ENCODE data around the gene STH.

The STH gene

DNA sequence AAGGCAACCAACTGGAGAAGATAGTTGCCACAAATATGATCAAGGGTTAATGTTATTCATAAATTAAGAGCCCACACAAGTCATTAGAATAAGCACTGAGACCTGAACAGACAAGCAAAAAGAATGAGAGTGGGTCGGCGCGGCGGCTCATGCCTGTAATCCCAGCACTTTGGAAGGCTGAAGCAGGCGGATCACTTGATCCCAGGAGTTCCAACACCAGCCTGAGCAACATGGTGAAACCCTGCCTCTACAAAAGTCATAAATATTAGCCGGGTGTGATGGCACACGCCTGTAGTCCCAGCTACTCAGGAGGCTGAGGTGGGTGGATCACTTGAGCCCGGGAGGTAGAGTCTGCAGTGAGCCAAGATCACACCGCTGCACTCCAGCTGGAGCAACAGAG lies 40.7 kb upstream of the STH start:
- no peak overlapping the region for H3K9ac ChIP-seq (ENCODE audit: low read depth, low read length)
- no peak overlapping the region for H3K4me3 ChIP-seq (ENCODE audit: low read depth, low read length)
- no peaks in the 10 kb centered on the region for H3K9me3 ChIP-seq (ENCODE audit: control insufficient read depth, insufficient read depth, low read length)
- H3K27ac ChIP-seq (ENCODE audit: low read depth, low read length), result no peak overlapping the region
- H3K36me3 ChIP-seq (ENCODE audit: control insufficient read depth, insufficient read depth, low read length), result no peaks in the 10 kb centered on the region
- H3K4me1 ChIP-seq (ENCODE audit: control insufficient read depth, insufficient read depth, low read length), result no peaks in the 10 kb centered on the region
- no peaks in the 10 kb centered on the region for H3K27me3 ChIP-seq (ENCODE audit: control insufficient read depth, insufficient read depth, low read length)

DNA sequence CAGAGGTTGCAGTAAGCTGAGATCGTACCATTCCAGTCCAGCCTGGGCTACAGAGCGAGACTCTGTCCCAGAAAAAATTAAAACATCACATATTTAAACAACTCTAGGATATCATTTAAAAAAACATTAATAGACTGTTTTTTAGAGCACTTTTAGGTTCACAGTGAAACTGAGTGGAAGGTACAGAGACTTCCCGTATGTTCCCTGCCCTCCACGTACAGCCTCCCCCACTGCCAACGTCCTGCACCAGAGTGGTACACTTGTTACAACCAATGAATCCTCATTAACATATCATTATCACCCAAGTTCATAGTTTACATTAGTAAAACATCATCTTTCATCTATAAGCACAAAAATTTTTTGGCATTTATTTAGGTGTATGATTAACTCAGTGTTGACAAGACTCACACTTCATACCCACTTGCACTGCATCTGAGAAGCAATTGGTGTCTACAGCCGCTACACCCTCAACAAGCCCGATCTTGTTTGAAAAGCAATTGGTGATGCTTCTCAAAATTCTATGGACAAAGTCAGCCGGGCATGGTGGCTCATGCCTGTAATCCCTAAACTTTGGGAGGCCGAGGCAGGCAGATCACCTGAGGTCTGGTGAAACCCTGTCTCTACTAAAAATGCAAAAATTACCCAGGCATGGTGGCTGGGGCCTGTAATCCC lies 39.9 kb upstream of the STH start:
- H3K27me3 ChIP-seq (ENCODE audit: control insufficient read depth, insufficient read depth, low read length), result no peaks in the 10 kb centered on the region
- no peaks in the 10 kb centered on the region for H3K4me1 ChIP-seq (ENCODE audit: control insufficient read depth, insufficient read depth, low read length)
- H3K9ac ChIP-seq (ENCODE audit: low read depth, low read length), result no peak overlapping the region
- no peak overlapping the region for H3K27ac ChIP-seq (ENCODE audit: low read depth, low read length)
- no peaks in the 10 kb centered on the region for H3K36me3 ChIP-seq (ENCODE audit: control insufficient read depth, insufficient read depth, low read length)
- no peak overlapping the region for H3K4me3 ChIP-seq (ENCODE audit: low read depth, low read length)
- no peaks in the 10 kb centered on the region for H3K9me3 ChIP-seq (ENCODE audit: control insufficient read depth, insufficient read depth, low read length)

- Histone ChIP-seq H3K9me3 (ENCODE audit: control insufficient read depth, insufficient read depth, low read length) (no peaks in the 10 kb centered on the region), H3K36me3 (ENCODE audit: control insufficient read depth, insufficient read depth, low read length) (no peaks in the 10 kb centered on the region), H3K4me1 (ENCODE audit: control insufficient read depth, insufficient read depth, low read length) (no peaks in the 10 kb centered on the region), H3K9ac (ENCODE audit: low read depth, low read length) (no peak overlapping the region), H3K27ac (ENCODE audit: low read depth, low read length) (no peak overlapping the region), H3K4me3 (ENCODE audit: low read depth, low read length) (no peak overlapping the region), H3K27me3 (ENCODE audit: control insufficient read depth, insufficient read depth, low read length) (no peaks in the 10 kb centered on the region)
Observed at GRCh38 chr17:45960311-45960710, 38.7 kb upstream of the STH start.

DNA sequence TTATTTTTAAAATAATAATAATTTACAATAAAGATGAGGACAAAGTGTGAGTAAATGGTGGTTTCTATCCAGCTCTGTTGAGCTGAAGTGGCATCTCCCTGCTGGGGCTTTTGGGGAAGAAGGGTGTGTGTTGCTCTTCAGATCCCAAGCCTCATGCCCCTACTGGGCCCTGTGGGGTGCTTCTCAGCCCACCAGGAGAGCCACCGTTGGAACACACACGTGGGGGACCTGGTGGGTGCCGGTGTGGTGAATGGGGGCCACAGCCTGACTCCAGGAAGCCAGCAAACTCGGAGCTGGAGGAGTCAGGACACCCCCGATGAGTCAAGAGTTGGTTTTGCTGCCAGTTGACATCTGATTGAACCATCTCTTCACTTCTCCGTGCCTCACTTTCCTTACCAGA lies 37.8 kb upstream of the STH start:
- H3K36me3 ChIP-seq (ENCODE audit: control insufficient read depth, insufficient read depth, low read length), result no peaks in the 10 kb centered on the region
- no peak overlapping the region for H3K9ac ChIP-seq (ENCODE audit: low read depth, low read length)
- no peak overlapping the region for H3K4me3 ChIP-seq (ENCODE audit: low read depth, low read length)
- no peak overlapping the region for H3K27ac ChIP-seq (ENCODE audit: low read depth, low read length)
- H3K9me3 ChIP-seq (ENCODE audit: control insufficient read depth, insufficient read depth, low read length), result no peaks in the 10 kb centered on the region
- no peaks in the 10 kb centered on the region for H3K4me1 ChIP-seq (ENCODE audit: control insufficient read depth, insufficient read depth, low read length)
- no peaks in the 10 kb centered on the region; the same call in 1 of the 2 replicates for H3K27me3 ChIP-seq (ENCODE audit: control insufficient read depth, insufficient read depth, low read length)

DNA sequence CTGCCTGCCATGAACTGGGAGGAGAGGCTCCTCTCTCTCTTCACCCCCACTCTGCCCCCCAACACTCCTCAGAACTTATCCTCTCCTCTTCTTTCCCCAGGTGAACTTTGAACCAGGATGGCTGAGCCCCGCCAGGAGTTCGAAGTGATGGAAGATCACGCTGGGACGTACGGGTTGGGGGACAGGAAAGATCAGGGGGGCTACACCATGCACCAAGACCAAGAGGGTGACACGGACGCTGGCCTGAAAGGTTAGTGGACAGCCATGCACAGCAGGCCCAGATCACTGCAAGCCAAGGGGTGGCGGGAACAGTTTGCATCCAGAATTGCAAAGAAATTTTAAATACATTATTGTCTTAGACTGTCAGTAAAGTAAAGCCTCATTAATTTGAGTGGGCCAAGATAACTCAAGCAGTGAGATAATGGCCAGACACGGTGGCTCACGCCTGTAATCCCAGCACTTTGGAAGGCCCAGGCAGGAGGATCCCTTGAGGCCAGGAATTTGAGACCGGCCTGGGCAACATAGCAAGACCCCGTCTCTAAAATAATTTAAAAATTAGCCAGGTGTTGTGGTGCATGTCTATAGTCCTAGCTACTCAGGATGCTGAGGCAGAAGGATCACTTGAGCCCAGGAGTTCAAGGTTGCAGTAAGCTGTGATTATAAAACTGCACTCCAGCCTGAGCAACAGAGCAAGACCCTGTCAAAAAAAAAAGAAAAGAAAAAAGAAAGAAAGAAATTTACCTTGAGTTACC lies 36.7 kb upstream of the STH start:
- no peak overlapping the region for H3K9ac ChIP-seq (ENCODE audit: low read depth, low read length)
- H3K4me1 ChIP-seq (ENCODE audit: control insufficient read depth, insufficient read depth, low read length), result no peaks in the 10 kb centered on the region
- no peaks in the 10 kb centered on the region for H3K36me3 ChIP-seq (ENCODE audit: control insufficient read depth, insufficient read depth, low read length)
- no peaks in the 10 kb centered on the region for H3K9me3 ChIP-seq (ENCODE audit: control insufficient read depth, insufficient read depth, low read length)
- no peak overlapping the region for H3K4me3 ChIP-seq (ENCODE audit: low read depth, low read length)
- H3K27me3 ChIP-seq (ENCODE audit: control insufficient read depth, insufficient read depth, low read length), result no peaks in the 10 kb centered on the region; the same call in 1 of the 2 replicates
- H3K27ac ChIP-seq (ENCODE audit: low read depth, low read length), result no peak overlapping the region

- Histone ChIP-seq H3K27me3 (ENCODE audit: control insufficient read depth, insufficient read depth, low read length) (no peaks in the 10 kb centered on the region; the same call in 1 of the 2 replicates), H3K27ac (ENCODE audit: low read depth, low read length) (no peak overlapping the region), H3K9ac (ENCODE audit: low read depth, low read length) (no peak overlapping the region), H3K4me3 (ENCODE audit: low read depth, low read length) (no peak overlapping the region), H3K9me3 (ENCODE audit: control insufficient read depth, insufficient read depth, low read length) (no peaks in the 10 kb centered on the region), H3K36me3 (ENCODE audit: control insufficient read depth, insufficient read depth, low read length) (no peaks in the 10 kb centered on the region), H3K4me1 (ENCODE audit: control insufficient read depth, insufficient read depth, low read length) (no peaks in the 10 kb centered on the region)
Observed at GRCh38 chr17:45963283-45963682, 35.8 kb upstream of the STH start.

DNA sequence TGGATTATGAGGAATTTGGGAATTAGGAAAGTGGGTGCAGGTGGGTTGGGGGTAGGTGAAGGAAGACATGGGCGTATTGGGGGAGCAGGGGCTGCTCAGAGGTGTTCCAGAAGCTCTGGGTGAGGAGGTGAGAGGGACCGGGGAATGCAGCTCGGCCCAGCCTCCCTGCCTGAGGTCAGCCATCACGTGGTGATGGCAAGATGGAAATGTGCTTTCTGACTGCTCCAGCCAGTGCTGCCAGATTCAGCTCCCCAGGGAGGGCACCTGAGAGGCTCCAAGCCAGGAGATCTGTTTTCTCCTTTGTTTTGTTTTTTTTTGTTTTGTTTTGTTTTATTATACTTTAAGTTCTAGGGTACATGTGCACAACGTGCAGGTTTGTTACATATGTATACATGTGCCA lies 35.2 kb upstream of the STH start:
- H3K9me3 ChIP-seq (ENCODE audit: control insufficient read depth, insufficient read depth, low read length), result no peaks in the 10 kb centered on the region
- no peaks in the 10 kb centered on the region for H3K4me1 ChIP-seq (ENCODE audit: control insufficient read depth, insufficient read depth, low read length)
- no peak overlapping the region for H3K9ac ChIP-seq (ENCODE audit: low read depth, low read length)
- H3K36me3 ChIP-seq (ENCODE audit: control insufficient read depth, insufficient read depth, low read length), result no peaks in the 10 kb centered on the region
- no peak overlapping the region for H3K27ac ChIP-seq (ENCODE audit: low read depth, low read length)
- H3K4me3 ChIP-seq (ENCODE audit: low read depth, low read length), result no peak overlapping the region
- H3K27me3 ChIP-seq (ENCODE audit: control insufficient read depth, insufficient read depth, low read length), result no peaks in the 10 kb centered on the region; the same call in 1 of the 2 replicates

DNA sequence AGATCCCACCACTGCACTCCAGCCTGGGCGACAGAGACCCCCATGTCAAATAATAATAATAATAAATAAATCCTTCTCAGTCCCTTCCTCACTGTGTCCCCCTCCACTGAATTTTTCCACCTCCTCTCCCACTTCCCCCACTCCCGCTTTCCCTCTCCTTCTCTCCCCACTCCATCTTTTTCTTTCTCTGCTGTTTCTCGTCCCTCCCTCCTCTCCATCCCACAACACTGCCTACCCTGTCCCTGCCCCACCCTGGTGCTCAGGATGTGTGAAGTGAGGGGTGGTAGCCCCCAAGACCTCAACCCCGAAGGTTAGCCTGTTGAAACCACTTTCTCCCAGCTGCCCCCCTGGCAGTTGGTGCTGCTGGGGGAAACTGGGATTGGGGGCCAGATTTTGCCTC lies 34.4 kb upstream of the STH start:
- no peaks in the 10 kb centered on the region for H3K36me3 ChIP-seq (ENCODE audit: control insufficient read depth, insufficient read depth, low read length)
- no peak overlapping the region for H3K9ac ChIP-seq (ENCODE audit: low read depth, low read length)
- H3K27me3 ChIP-seq (ENCODE audit: control insufficient read depth, insufficient read depth, low read length), result no peaks in the 10 kb centered on the region; the same call in 1 of the 2 replicates
- no peaks in the 10 kb centered on the region for H3K9me3 ChIP-seq (ENCODE audit: control insufficient read depth, insufficient read depth, low read length)
- no peak overlapping the region for H3K4me3 ChIP-seq (ENCODE audit: low read depth, low read length)
- no peak overlapping the region for H3K27ac ChIP-seq (ENCODE audit: low read depth, low read length)
- no peaks in the 10 kb centered on the region for H3K4me1 ChIP-seq (ENCODE audit: control insufficient read depth, insufficient read depth, low read length)

- Histone ChIP-seq H3K27ac (ENCODE audit: low read depth, low read length) (no peak overlapping the region), H3K9ac (ENCODE audit: low read depth, low read length) (no peak overlapping the region)
Observed at GRCh38 chr17:45965812-45966211, 33.2 kb upstream of the STH start.

DNA sequence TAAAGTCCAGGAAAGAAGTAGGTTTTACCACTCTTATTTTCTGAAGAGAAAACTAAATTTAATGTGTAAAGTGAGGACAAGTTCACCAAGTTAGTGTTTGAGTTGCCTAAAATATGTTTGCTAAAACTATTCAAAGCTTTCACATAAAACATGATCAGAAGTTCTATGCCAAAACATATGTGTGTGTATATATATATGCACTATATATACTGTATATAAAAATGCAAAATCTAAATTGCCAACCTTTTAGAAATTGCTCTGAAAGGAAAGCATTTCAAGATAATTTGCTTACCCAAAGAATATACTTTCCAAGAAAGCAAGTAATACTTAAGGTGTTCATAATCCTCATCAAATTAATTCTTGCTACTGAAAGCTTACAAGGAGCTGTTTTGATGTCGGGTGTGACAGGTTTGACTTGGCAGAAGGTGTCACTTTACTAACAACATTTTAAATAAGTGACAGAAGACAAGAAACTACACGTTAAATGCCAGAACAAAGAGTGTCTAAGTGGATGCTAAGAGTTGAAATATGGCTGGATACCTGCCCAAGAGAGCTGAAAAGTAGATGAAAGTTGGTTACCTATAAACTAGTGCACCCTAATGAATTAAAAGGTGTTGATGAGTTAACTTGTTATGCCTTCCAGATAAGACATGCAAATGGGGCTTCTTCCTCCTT lies 32.3 kb upstream of the STH start:
- Histone ChIP-seq H3K4me3 (ENCODE audit: low read depth, low read length) (no peak overlapping the region), H3K27ac (ENCODE audit: low read depth, low read length) (no peak overlapping the region), H3K9ac (ENCODE audit: low read depth, low read length) (no peak overlapping the region), H3K4me1 (ENCODE audit: control insufficient read depth, insufficient read depth, low read length) (no peaks in the 10 kb centered on the region), H3K9me3 (ENCODE audit: control insufficient read depth, insufficient read depth, low read length) (no peaks in the 10 kb centered on the region), H3K27me3 (ENCODE audit: control insufficient read depth, insufficient read depth, low read length) (no peaks in the 10 kb centered on the region; the same call in 1 of the 2 replicates), H3K36me3 (ENCODE audit: control insufficient read depth, insufficient read depth, low read length) (no peaks in the 10 kb centered on the region)

More at GRCh38 chr17:45965812-45966211, 33.2 kb upstream of the STH start:
- no peaks in the 10 kb centered on the region for H3K4me1 ChIP-seq (ENCODE audit: control insufficient read depth, insufficient read depth, low read length)
- H3K9me3 ChIP-seq (ENCODE audit: control insufficient read depth, insufficient read depth, low read length), result no peaks in the 10 kb centered on the region
- H3K36me3 ChIP-seq (ENCODE audit: control insufficient read depth, insufficient read depth, low read length), result no peaks in the 10 kb centered on the region
- H3K27me3 ChIP-seq (ENCODE audit: control insufficient read depth, insufficient read depth, low read length), result no peaks in the 10 kb centered on the region; the same call in 1 of the 2 replicates
- H3K4me3 ChIP-seq (ENCODE audit: low read depth, low read length), result no peak overlapping the region

DNA sequence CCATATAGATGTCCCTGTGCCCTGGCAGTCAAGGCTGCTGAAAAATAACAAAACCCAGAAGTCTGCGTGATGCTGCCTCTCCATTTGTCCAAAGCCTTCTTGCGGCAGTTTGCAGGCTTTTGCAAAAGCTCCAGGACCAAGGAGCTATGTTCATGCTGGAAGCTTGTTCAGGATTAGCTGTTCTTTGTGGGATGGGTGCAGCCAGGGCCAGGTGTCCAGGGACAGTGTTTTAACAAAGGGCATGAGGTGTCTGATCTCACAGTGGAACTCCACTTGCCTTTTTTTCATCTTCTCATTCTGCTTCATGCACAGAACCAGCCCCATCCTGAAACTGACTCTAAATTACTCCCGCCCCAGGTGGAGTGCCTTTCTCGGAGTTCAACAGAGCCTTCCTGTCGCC lies 31.7 kb upstream of the STH start:
- Histone ChIP-seq H3K9ac (ENCODE audit: low read depth, low read length) (no peak overlapping the region), H3K27me3 (ENCODE audit: control insufficient read depth, insufficient read depth, low read length) (no peaks in the 10 kb centered on the region; the same call in 1 of the 2 replicates), H3K4me1 (ENCODE audit: control insufficient read depth, insufficient read depth, low read length) (no peaks in the 10 kb centered on the region)

More for the DNA sequence above, 31.7 kb upstream of the STH start:
- Histone ChIP-seq H3K9me3 (ENCODE audit: control insufficient read depth, insufficient read depth, low read length) (no peaks in the 10 kb centered on the region), H3K4me3 (ENCODE audit: low read depth, low read length) (no peak overlapping the region), H3K36me3 (ENCODE audit: control insufficient read depth, insufficient read depth, low read length) (no peaks in the 10 kb centered on the region), H3K27ac (ENCODE audit: low read depth, low read length) (no peak overlapping the region)
